Liver (tissue), 9 donors: ENCODE results near the gene NKD1. TPM values are rescaled to one million over a fixed set of nuclear protein-coding genes. Genes with fewer than 3 reads are reported as not detected.

ENCODE experiments used
- DNase-seq: peaks from one replicate; pipeline ENCODE4 v3.0.0-alpha.2; 2017; ENCODE audit warnings: low spot score
- H3K27ac ChIP-seq, 2 donors: one replicate each; pipeline ENCODE4 v1.7.0; 2013; ENCODE audit warnings: inconsistent platforms in 2 of 2, low read length in 2 of 2, control low read depth in 1 of 2, low read depth in 1 of 2, mild to moderate bottlenecking in 1 of 2
- H3K27me3 ChIP-seq, 4 donors: one replicate each; pipeline versions ENCODE4 v1.6.1 to v1.7.0; 2013; ENCODE audit warnings: low read length in 3 of 4, inconsistent platforms in 1 of 4, mild to moderate bottlenecking in 1 of 4, moderate library complexity in 1 of 4; ENCODE audit not compliant: control insufficient read depth in 4 of 4, insufficient read depth in 4 of 4
- H3K36me3 ChIP-seq, 4 donors: one replicate each; pipeline versions ENCODE4 v1.6.1 to v1.7.0; 2013; ENCODE audit warnings: low read length in 3 of 4, mild to moderate bottlenecking in 3 of 4, low read depth in 1 of 4, moderate library complexity in 1 of 4; ENCODE audit not compliant: control insufficient read depth in 4 of 4, insufficient read depth in 3 of 4
- H3K4me1 ChIP-seq, 4 donors: one replicate each; pipeline versions ENCODE4 v1.6.1 to v1.7.0; 2013; ENCODE audit warnings: low read length in 3 of 4, mild to moderate bottlenecking in 3 of 4, moderate library complexity in 1 of 4; ENCODE audit not compliant: control insufficient read depth in 4 of 4, insufficient read depth in 4 of 4
- H3K4me3 ChIP-seq, 3 donors: one replicate each; pipeline versions ENCODE4 v1.6.1 to v1.7.0; 2013; ENCODE audit warnings: low read length in 3 of 3, control low read depth in 1 of 3, low read depth in 1 of 3, mild to moderate bottlenecking in 1 of 3
- H3K9ac ChIP-seq, 2 donors: one replicate each; pipeline ENCODE4 v1.7.0; 2013; ENCODE audit warnings: low read length in 2 of 2, mild to moderate bottlenecking in 2 of 2, moderate library complexity in 2 of 2, control low read depth in 1 of 2, low read depth in 1 of 2
- H3K9me3 ChIP-seq, 4 donors: one replicate each; pipeline versions ENCODE4 v1.6.1 to v1.7.0; 2013; ENCODE audit warnings: low read length in 3 of 4; ENCODE audit not compliant: control insufficient read depth in 4 of 4
- EGR1 ChIP-seq, 2 donors: IDR thresholded peaks; 2 replicates each; pipeline ENCODE4 v1.6.1; 2016 to 2018; ENCODE audit warnings: antibody characterized with exemption in 2 of 2, low read depth in 2 of 2
- FOXA1 ChIP-seq: IDR thresholded peaks from 2 replicates; pipeline ENCODE4 v1.6.1; 2016; ENCODE audit warnings: antibody characterized with exemption
- FOXA2 ChIP-seq: IDR thresholded peaks from 2 replicates; pipeline ENCODE4 v1.6.1; 2016; ENCODE audit warnings: antibody characterized with exemption
- GABPA ChIP-seq, 2 donors: IDR thresholded peaks in 1 of 2; conservative IDR thresholded peaks in 1 of 2; 2 replicates each; pipeline ENCODE4 v1.6.1; 2016; ENCODE audit warnings: antibody characterized with exemption in 2 of 2, mild to moderate bottlenecking in 1 of 2, moderate library complexity in 1 of 2
- HNF4A ChIP-seq, 2 donors: conservative IDR thresholded peaks; 2 replicates each; pipeline ENCODE4 v1.6.1; 2016; ENCODE audit warnings: antibody characterized with exemption in 2 of 2, mild to moderate bottlenecking in 2 of 2
- HNF4G ChIP-seq: IDR thresholded peaks from 2 replicates; pipeline ENCODE4 v1.6.1; 2016; ENCODE audit warnings: antibody characterized with exemption
- JUND ChIP-seq, 2 donors: IDR thresholded peaks; 2 replicates each; pipeline ENCODE4 v1.6.1; 2016; ENCODE audit warnings: antibody characterized with exemption in 2 of 2
- NR2F2 ChIP-seq: IDR thresholded peaks from 2 replicates; pipeline ENCODE4 v1.6.1; 2016; ENCODE audit warnings: antibody characterized with exemption
- RAD21 ChIP-seq, 2 donors: IDR thresholded peaks; 2 replicates each; pipeline ENCODE4 v1.6.1; 2016; ENCODE audit warnings: antibody characterized with exemption in 2 of 2, mild to moderate bottlenecking in 2 of 2
- RXRA ChIP-seq, 2 donors: IDR thresholded peaks; 2 replicates each; pipeline ENCODE4 v1.6.1; 2017 to 2018; ENCODE audit warnings: antibody characterized with exemption in 2 of 2, mild to moderate bottlenecking in 1 of 2
- SP1 ChIP-seq: IDR thresholded peaks from 2 replicates; pipeline ENCODE4 v1.6.1; 2018; ENCODE audit warnings: antibody characterized with exemption, mild to moderate bottlenecking
- TAF1 ChIP-seq: conservative IDR thresholded peaks from 2 replicates; pipeline ENCODE4 v1.6.1; 2016; ENCODE audit warnings: antibody characterized with exemption, mild to moderate bottlenecking
- YY1 ChIP-seq: IDR thresholded peaks from 2 replicates; pipeline ENCODE4 v1.6.1; 2016; ENCODE audit warnings: antibody characterized with exemption, mild to moderate bottlenecking
- WGBS: extraction: QIAGEN DNeasy Blood & Tissue Kit; methylation state at CpG from one replicate; pipeline ENCODE4 v1.1.7; 2013; 5-methylcytosine and 5-hydroxymethylcytosine counted together
- polyA plus RNA-seq, 2 donors: library from polyadenylated mRNA; stranded (reverse) in 1 of 2; unstranded in 1 of 2; fragments of 200-250 nt in 1 of 2; fragments of >200 nt in 1 of 2; fragmentation: Nextera tagmentation in 1 of 2; extraction: Ambion mirVana in 1 of 2; gene quantifications; one replicate each; pipeline versions ENCODE4 v1.2.1 to v1.2.3, GENCODE V29; 2013 to 2015
- total RNA-seq, 2 donors: library from RNA; depleted of rRNA; stranded (reverse); fragments of >200 nt; gene quantifications; one replicate each; pipeline ENCODE4 v1.2.3, GENCODE V29; 2014
- TF ChIP-seq, protein P1 (sequence below): IDR thresholded peaks from 2 replicates; pipeline ENCODE4 v1.6.1; 2016; ENCODE audit warnings: antibody characterized with exemption, mild to moderate bottlenecking
- TF ChIP-seq, protein P2 (sequence below): IDR thresholded peaks from 2 replicates; pipeline ENCODE4 v1.6.1; 2016; ENCODE audit warnings: antibody characterized with exemption
- TF ChIP-seq, protein P3 (sequence below): IDR thresholded peaks from 2 replicates; pipeline ENCODE4 v1.6.1; 2016; ENCODE audit warnings: antibody characterized with exemption
- TF ChIP-seq, protein P4 (sequence below): IDR thresholded peaks from 2 replicates; pipeline ENCODE4 v1.6.1; 2016; ENCODE audit warnings: antibody characterized with exemption
- TF ChIP-seq, protein P5 (sequence below): fragments of 150-350 bp; IDR thresholded peaks from 2 replicates; pipeline ENCODE4 v1.5.1; 2017; ENCODE audit warnings: improper control_type of control experiment, low read depth, low read length; ENCODE audit not compliant: missing input control
- donor health status: healthy.
- donor health status: healthy.
- donor health status: healthy.
- donor health status: healthy.
- donor health status: healthy.

Gene NKD1
- total and polyA plus RNA-seq, 4 donors, result 0.28 to 3.5 (median 0.85) TPM

DNA sequence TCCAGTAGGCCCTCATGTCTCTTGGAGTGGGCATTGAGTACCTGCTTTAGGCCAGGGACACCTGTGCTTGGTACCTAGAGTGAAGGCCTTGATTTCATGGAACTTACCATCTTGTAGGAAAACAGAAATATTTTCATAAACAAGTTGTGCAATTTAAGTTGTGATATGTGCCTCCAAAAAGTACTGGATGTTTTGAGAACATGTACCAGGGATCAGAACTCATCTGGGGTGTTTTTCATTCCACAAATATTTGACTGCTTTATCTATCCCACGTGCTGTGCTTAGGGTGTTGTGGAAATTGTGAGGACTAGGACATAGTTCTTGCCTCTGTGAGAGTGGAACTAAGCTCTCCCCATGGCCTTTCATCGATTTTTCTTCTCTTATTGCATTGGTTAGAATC lies 8.8 kb downstream of the NKD1 start:
- Histone ChIP-seq H3K4me3 (no peak overlapping the region), H3K27ac (no peak overlapping the region), H3K4me1 (no peaks in the 10 kb centered on the region), H3K9me3 (peaks cover 0 to 7% (median 1%) of the 10 kb centered on the region in 4 donors), H3K36me3 (peaks cover 0 to 2% (median 0%) of the 10 kb centered on the region in 4 donors), H3K27me3 (no peaks in the 10 kb centered on the region), H3K9ac (no peak overlapping the region)
- WGBS, result 83% methylated on average over 2 of the region's 2 CpGs
- TF ChIP-seq JUND (IDR thresholded peaks at IDR 0.05) (no peak), TAF1 (no peak), EGR1 (IDR thresholded peaks at IDR 0.05; ENCODE audit: low read depth in 2 of 2) (no peak), RXRA (IDR thresholded peaks at IDR 0.05) (no peak), GABPA (IDR thresholded peaks at IDR 0.05 in 1 of 2, conservative IDR thresholded peaks at IDR 0.05 in 1 of 2) (no peak), HNF4A (conservative IDR thresholded peaks at IDR 0.05) (no peak), FOXA2 (no peak), NR2F2 (no peak), HNF4G (no peak), FOXA1 (no peak), YY1 (no peak), RAD21 (IDR thresholded peaks at IDR 0.05) (no peak)
- TF ChIP-seq, protein P1, sequence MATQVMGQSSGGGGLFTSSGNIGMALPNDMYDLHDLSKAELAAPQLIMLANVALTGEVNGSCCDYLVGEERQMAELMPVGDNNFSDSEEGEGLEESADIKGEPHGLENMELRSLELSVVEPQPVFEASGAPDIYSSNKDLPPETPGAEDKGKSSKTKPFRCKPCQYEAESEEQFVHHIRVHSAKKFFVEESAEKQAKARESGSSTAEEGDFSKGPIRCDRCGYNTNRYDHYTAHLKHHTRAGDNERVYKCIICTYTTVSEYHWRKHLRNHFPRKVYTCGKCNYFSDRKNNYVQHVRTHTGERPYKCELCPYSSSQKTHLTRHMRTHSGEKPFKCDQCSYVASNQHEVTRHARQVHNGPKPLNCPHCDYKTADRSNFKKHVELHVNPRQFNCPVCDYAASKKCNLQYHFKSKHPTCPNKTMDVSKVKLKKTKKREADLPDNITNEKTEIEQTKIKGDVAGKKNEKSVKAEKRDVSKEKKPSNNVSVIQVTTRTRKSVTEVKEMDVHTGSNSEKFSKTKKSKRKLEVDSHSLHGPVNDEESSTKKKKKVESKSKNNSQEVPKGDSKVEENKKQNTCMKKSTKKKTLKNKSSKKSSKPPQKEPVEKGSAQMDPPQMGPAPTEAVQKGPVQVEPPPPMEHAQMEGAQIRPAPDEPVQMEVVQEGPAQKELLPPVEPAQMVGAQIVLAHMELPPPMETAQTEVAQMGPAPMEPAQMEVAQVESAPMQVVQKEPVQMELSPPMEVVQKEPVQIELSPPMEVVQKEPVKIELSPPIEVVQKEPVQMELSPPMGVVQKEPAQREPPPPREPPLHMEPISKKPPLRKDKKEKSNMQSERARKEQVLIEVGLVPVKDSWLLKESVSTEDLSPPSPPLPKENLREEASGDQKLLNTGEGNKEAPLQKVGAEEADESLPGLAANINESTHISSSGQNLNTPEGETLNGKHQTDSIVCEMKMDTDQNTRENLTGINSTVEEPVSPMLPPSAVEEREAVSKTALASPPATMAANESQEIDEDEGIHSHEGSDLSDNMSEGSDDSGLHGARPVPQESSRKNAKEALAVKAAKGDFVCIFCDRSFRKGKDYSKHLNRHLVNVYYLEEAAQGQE, result no peak
- TF ChIP-seq, protein P2, sequence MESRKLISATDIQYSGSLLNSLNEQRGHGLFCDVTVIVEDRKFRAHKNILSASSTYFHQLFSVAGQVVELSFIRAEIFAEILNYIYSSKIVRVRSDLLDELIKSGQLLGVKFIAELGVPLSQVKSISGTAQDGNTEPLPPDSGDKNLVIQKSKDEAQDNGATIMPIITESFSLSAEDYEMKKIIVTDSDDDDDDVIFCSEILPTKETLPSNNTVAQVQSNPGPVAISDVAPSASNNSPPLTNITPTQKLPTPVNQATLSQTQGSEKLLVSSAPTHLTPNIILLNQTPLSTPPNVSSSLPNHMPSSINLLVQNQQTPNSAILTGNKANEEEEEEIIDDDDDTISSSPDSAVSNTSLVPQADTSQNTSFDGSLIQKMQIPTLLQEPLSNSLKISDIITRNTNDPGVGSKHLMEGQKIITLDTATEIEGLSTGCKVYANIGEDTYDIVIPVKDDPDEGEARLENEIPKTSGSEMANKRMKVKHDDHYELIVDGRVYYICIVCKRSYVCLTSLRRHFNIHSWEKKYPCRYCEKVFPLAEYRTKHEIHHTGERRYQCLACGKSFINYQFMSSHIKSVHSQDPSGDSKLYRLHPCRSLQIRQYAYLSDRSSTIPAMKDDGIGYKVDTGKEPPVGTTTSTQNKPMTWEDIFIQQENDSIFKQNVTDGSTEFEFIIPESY, result no peak
- TF ChIP-seq, protein P3, sequence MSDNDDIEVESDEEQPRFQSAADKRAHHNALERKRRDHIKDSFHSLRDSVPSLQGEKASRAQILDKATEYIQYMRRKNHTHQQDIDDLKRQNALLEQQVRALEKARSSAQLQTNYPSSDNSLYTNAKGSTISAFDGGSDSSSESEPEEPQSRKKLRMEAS, result no peak
- TF ChIP-seq, protein P4, sequence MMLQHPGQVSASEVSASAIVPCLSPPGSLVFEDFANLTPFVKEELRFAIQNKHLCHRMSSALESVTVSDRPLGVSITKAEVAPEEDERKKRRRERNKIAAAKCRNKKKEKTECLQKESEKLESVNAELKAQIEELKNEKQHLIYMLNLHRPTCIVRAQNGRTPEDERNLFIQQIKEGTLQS, result no peak
- no peak for DNase-seq

DNA sequence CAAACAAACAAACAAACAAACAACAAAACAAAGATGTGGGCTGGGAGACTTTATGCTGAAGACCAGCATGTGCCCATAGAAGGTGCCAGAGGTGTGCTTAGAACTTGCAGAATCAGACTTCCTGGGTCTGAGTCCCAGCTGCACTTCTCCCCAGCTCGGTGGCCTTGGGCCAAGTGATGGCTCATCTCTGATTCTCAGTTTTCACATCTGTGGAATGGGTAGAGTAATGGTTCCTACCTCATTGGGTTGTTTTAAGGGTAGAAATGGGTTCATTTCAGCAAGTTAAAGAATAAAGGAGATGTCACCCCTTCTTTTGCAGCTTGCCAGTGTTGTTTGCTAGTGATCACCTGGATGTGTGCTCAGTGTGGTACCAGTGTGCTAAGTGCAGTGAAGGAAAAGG lies 10.7 kb downstream of the NKD1 start:
- H3K27ac ChIP-seq, result no peak overlapping the region
- H3K36me3 ChIP-seq, result peaks cover 0 to 2% (median 0%) of the 10 kb centered on the region in 4 donors
- H3K4me1 ChIP-seq, result no peaks in the 10 kb centered on the region
- no peak overlapping the region for H3K4me3 ChIP-seq
- H3K9me3 ChIP-seq, result peaks cover 0 to 7% (median 1%) of the 10 kb centered on the region in 4 donors
- 86% methylated on average over 1 of the region's 1 CpG for WGBS
- no peak overlapping the region for H3K9ac ChIP-seq
- DNase-seq, result no peak
- no peaks in the 10 kb centered on the region for H3K27me3 ChIP-seq
- TF ChIP-seq FOXA1 (no peak), HNF4A (conservative IDR thresholded peaks at IDR 0.05) (no peak), YY1 (no peak), TAF1 (no peak), NR2F2 (no peak), RXRA (IDR thresholded peaks at IDR 0.05) (no peak), HNF4G (no peak), GABPA (IDR thresholded peaks at IDR 0.05 in 1 of 2, conservative IDR thresholded peaks at IDR 0.05 in 1 of 2) (no peak), RAD21 (IDR thresholded peaks at IDR 0.05) (no peak), FOXA2 (no peak), EGR1 (IDR thresholded peaks at IDR 0.05; ENCODE audit: low read depth in 2 of 2) (no peak), SP1 (no peak), JUND (IDR thresholded peaks at IDR 0.05) (no peak)
- TF ChIP-seq, protein P4, result no peak
- TF ChIP-seq, protein P5, sequence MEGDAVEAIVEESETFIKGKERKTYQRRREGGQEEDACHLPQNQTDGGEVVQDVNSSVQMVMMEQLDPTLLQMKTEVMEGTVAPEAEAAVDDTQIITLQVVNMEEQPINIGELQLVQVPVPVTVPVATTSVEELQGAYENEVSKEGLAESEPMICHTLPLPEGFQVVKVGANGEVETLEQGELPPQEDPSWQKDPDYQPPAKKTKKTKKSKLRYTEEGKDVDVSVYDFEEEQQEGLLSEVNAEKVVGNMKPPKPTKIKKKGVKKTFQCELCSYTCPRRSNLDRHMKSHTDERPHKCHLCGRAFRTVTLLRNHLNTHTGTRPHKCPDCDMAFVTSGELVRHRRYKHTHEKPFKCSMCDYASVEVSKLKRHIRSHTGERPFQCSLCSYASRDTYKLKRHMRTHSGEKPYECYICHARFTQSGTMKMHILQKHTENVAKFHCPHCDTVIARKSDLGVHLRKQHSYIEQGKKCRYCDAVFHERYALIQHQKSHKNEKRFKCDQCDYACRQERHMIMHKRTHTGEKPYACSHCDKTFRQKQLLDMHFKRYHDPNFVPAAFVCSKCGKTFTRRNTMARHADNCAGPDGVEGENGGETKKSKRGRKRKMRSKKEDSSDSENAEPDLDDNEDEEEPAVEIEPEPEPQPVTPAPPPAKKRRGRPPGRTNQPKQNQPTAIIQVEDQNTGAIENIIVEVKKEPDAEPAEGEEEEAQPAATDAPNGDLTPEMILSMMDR, result no peak
- TF ChIP-seq, protein P3, result no peak
- TF ChIP-seq, protein P2, result no peak
